ENCODE data around the gene SOBP. TPM values are rescaled to one million over a fixed set of nuclear protein-coding genes. Genes with fewer than 3 reads are reported as not detected.

The SOBP gene
- total RNA-seq, 6 donors from 2014 or later, result 4.4 to 25.1 (median 12.4) TPM

- no peaks in the 10 kb centered on the region for H3K9me3 ChIP-seq
- no peaks in the 10 kb centered on the region for H3K4me1 ChIP-seq
- no peak overlapping the region for H3K27ac ChIP-seq
- WGBS, 2 donors, result 62 to 79% methylated on average over 5 of the region's 5 CpGs
- no peak for TF ChIP-seq POLR2A (IDR thresholded peaks at IDR 0.05)
- no peak for TF ChIP-seq EP300 (IDR thresholded peaks at IDR 0.05)
- TF ChIP-seq CTCF (IDR thresholded peaks at IDR 0.05), result no peak
- no peak for TF ChIP-seq POLR2AphosphoS5 (IDR thresholded peaks at IDR 0.05)
- no peaks in the 10 kb centered on the region for H3K36me3 ChIP-seq
- no peaks in the 10 kb centered on the region for H3K27me3 ChIP-seq
- ATAC-seq (ENCODE audit: low FRiP score in 2 of 2) (peak in 1 of 2 donors; percentile 75), DNase-seq (no peak)
- H3K4me3 ChIP-seq, result no peak overlapping the region
These were observed 207.8 kb downstream of the SOBP start for GRCh38 chr6:107697682-107698081.

GRCh38 chr6:107698146-107698545 lies 208.2 kb downstream of the SOBP start:
- H3K4me3 ChIP-seq, result no peak overlapping the region
- TF ChIP-seq POLR2AphosphoS5 (IDR thresholded peaks at IDR 0.05) (no peak), POLR2A (IDR thresholded peaks at IDR 0.05) (no peak), CTCF (IDR thresholded peaks at IDR 0.05) (no peak), EP300 (IDR thresholded peaks at IDR 0.05) (no peak)
- WGBS, 2 donors, result 76 to 86% methylated on average over 4 of the region's 4 CpGs
- no peak for DNase-seq
- peak in 1 of 2 donors; percentile 74 for ATAC-seq (ENCODE audit: low FRiP score in 2 of 2)
- H3K27me3 ChIP-seq, result no peaks in the 10 kb centered on the region
- no peaks in the 10 kb centered on the region for H3K4me1 ChIP-seq
- no peak overlapping the region for H3K27ac ChIP-seq
- no peaks in the 10 kb centered on the region for H3K36me3 ChIP-seq
- no peaks in the 10 kb centered on the region for H3K9me3 ChIP-seq

- WGBS, 2 donors, result 78 to 86% methylated on average over 7 of the region's 7 CpGs
- no peak for TF ChIP-seq EP300 (IDR thresholded peaks at IDR 0.05)
- no peak for TF ChIP-seq POLR2A (IDR thresholded peaks at IDR 0.05)
- no peak for TF ChIP-seq POLR2AphosphoS5 (IDR thresholded peaks at IDR 0.05)
- no peak for TF ChIP-seq CTCF (IDR thresholded peaks at IDR 0.05)
- H3K36me3 ChIP-seq, result no peaks in the 10 kb centered on the region
These were observed 209.3 kb downstream of the SOBP start for GRCh38 chr6:107699254-107699653.

GRCh38 chr6:107699697-107700325 lies 209.9 kb downstream of the SOBP start:
- WGBS, 2 donors, result 67 to 72% methylated on average over 13 to 14 of the region's 14 CpGs
- no peak overlapping the region for H3K4me3 ChIP-seq
- TF ChIP-seq POLR2AphosphoS5 (IDR thresholded peaks at IDR 0.05) (no peak), CTCF (IDR thresholded peaks at IDR 0.05) (no peak), EP300 (IDR thresholded peaks at IDR 0.05) (no peak), POLR2A (IDR thresholded peaks at IDR 0.05) (no peak)
- no peak overlapping the region for H3K27ac ChIP-seq
- peaks cover 0 to 5% (median 0%) of the 10 kb centered on the region in 4 donors for H3K4me1 ChIP-seq
- H3K27me3 ChIP-seq, result no peaks in the 10 kb centered on the region
- H3K9me3 ChIP-seq, result no peaks in the 10 kb centered on the region
- no peak for ATAC-seq (ENCODE audit: low FRiP score in 2 of 2)
- no peaks in the 10 kb centered on the region for H3K36me3 ChIP-seq
- no peak for DNase-seq

More at GRCh38 chr6:107699254-107699653, 209.3 kb downstream of the SOBP start:
- Histone ChIP-seq H3K9me3 (no peaks in the 10 kb centered on the region), H3K4me3 (no peak overlapping the region), H3K27ac (no peak overlapping the region), H3K4me1 (no peaks in the 10 kb centered on the region), H3K27me3 (no peaks in the 10 kb centered on the region)
- ATAC-seq (ENCODE audit: low FRiP score in 2 of 2), result peak in 1 of 2 donors; percentile 61
- DNase-seq, result no peak

- Histone ChIP-seq H3K36me3 (no peaks in the 10 kb centered on the region), H3K27me3 (no peaks in the 10 kb centered on the region), H3K4me1 (peaks cover 0 to 5% (median 0%) of the 10 kb centered on the region in 4 donors), H3K4me3 (no peak overlapping the region), H3K27ac (no peak overlapping the region), H3K9me3 (no peaks in the 10 kb centered on the region)
- 81 to 94% methylated on average over 3 to 5 of the region's 5 CpGs for WGBS, 2 donors
- ATAC-seq (ENCODE audit: low FRiP score in 2 of 2) (no peak), DNase-seq (no peak)
- no peak for TF ChIP-seq EP300 (IDR thresholded peaks at IDR 0.05)
- no peak for TF ChIP-seq CTCF (IDR thresholded peaks at IDR 0.05)
These were observed 213.7 kb downstream of the SOBP start for GRCh38 chr6:107703606-107704005.

Measured in upper lobe of left lung (tissue), 6 donors.